COLO668 (cell line): Measurements from ENCODE around the gene CTNNA3.

Source experiments
- DNase-seq: peaks from one replicate; lab custom pipeline; 2025; ENCODE audit not compliant: unreplicated experiment; lab: John Stamatoyannopoulos, UW

The CTNNA3 gene

GRCh38 chr10:67666416-67667034 lies 29.5 kb downstream of the CTNNA3 start:
- DNase-seq: no peak

- no peak for DNase-seq
These were observed 30.5 kb downstream of the CTNNA3 start for GRCh38 chr10:67665491-67665890.

DNA sequence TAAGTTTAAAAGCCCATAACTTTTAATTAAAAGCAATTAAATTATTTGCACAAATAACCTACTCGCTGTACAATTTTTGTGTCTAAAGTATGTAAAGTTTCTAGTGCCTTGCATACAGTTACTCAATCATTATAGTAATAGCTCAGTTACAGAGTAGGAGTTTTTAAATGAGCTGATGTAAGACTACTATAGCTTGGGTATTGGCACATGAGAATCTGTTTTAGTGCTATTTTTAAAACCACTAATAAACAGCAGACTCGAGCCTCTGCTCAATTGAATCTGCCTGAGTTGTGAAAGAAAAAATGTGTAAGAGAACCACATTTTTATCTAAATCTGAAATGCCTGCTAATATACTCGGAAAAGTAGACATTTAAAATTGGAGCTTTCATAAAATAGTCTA lies 31.1 kb downstream of the CTNNA3 start:
- DNase-seq: no peak

GRCh38 chr10:67663449-67664087 lies 32.4 kb downstream of the CTNNA3 start:
- DNase-seq: no peak

GRCh38 chr10:67662415-67662814 lies 33.6 kb downstream of the CTNNA3 start:
- no peak for DNase-seq

- no peak for DNase-seq
These were observed 36.5 kb downstream of the CTNNA3 start for GRCh38 chr10:67659497-67659896.

- no peak for DNase-seq
These were observed 38.2 kb downstream of the CTNNA3 start for GRCh38 chr10:67657775-67658174.

GRCh38 chr10:67650558-67650957 lies 45.4 kb downstream of the CTNNA3 start:
- no peak for DNase-seq

DNA sequence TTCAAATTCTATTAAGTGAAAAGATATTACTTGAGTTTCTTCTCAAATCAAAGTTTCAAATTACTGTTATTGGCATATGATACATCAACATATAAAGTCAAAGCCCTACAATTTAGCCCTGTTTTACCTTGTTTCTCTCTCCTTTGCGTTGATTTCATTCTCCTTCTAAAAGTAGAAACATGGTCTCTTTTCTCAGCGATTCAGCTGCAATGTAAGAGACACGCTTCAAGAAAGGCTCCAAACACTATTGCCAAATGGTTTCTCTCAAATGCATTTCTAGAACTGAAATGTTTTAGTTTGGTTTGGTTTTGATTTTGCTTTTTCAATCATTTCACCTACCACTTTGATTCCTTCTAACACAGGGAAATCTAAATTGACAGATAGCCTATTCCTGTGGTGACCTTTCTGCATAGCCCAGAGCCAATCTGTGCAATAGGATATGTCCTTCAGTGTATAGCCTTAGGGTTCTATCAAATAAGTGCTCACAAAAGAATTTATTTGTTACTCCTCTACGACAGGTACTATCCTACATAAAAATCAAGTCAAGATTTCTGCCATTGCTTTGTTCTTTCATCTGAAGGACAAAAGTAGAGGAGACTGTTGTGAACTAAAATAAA lies 47.3 kb downstream of the CTNNA3 start:
- no peak for DNase-seq

GRCh38 chr10:67630904-67631303 lies 65.1 kb downstream of the CTNNA3 start:
- no peak for DNase-seq

DNA sequence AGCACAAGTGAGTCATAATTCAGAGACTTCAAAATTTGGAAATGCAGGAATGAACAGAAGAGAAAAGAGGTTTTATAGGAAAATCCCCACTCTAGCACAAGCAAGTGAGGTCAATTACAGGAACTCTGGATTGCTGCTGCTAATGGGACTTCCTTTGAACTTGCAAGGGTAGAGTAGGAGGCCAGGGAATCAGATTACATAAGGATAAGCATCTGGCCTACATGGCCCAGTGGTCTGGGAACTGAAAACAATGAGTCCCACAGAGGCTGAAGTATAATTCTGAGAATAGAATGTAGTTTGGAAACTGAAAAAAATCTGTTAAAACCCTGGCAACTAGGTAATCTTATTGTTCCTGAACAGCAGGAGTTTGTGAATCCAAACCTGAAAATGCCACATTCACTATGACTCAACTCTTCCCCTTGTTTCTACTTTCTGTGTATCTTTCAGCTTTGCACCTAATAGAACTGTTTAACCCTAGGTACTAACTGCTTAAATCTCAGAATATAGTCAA lies 66.5 kb downstream of the CTNNA3 start:
- no peak for DNase-seq

- DNase-seq: no peak
These were observed 73.0 kb downstream of the CTNNA3 start for GRCh38 chr10:67622984-67623383.

GRCh38 chr10:67622511-67622910 lies 73.5 kb downstream of the CTNNA3 start:
- DNase-seq: no peak

GRCh38 chr10:67621834-67622233 lies 74.2 kb downstream of the CTNNA3 start:
- no peak for DNase-seq

- DNase-seq: no peak
These were observed 77.9 kb downstream of the CTNNA3 start for GRCh38 chr10:67618116-67618515.

- no peak for DNase-seq
These were observed 83.1 kb downstream of the CTNNA3 start for GRCh38 chr10:67612577-67613537.

DNA sequence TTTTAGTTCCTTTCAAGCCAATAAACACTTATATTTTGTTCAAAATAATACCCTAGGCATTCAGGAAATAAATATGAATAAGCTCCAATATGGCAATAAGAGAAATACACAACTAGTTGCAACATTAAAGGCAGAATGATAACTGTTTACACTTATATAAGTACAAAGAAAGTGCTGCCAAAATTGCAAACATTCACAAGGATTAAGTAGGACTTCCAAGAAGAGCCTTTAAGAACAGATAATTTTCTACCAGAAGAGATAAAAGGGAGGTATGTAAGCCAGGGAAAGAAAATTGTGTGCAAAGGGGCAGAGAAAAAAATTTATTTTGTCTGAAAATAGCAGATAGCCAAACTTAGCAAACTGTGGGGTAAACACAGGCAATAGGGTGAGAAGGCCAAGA lies 83.8 kb downstream of the CTNNA3 start:
- no peak for DNase-seq

- DNase-seq: no peak
These were observed 85.8 kb downstream of the CTNNA3 start for GRCh38 chr10:67609996-67610793.

- no peak for DNase-seq
These were observed 88.0 kb downstream of the CTNNA3 start for GRCh38 chr10:67608001-67608400.

GRCh38 chr10:67607472-67607871 lies 88.5 kb downstream of the CTNNA3 start:
- DNase-seq: no peak
